ENCODE measurements around the gene TINCR.
"Not testable (repeated sequence)": the region's sequence is repeated elsewhere in the genome, so short reads cannot be mapped to it uniquely, and the experiment has no call there.

TINCR gene

DNA sequence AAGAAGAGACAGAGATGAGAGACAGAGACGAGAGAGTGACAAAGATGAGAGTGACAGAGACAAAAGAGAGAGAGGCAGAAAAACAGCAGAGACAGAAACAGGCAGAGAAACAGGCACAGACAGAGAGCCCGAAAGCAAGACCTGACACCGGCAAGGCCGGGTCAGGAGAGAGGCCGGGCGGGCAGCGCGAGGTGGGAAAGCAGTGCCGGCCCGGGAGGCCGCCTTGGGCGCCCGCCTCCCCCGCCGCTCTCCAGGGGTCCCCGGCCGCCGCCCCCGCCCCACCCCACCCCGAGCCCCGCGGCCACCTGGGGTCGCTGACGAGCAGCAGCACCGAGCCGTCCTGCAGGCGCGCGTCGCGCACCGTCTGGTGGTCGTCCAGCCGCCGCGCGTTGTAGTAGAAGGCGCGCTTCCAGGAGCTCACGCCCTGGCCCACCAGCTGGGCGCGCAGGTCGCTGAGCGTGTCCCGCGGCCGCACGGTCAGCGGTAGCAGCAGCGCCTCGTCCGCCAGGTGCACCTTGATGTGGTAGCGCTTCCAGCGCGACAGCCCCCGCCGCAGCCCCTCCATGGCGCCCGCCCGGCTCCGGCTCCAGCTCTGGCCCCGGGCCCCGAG is at the start of gene TINCR:
TSS of gene TINCR (minus strand) at position 594 of the 610 bp plus-strand sequence.
- no peak for DNase-seq

DNA sequence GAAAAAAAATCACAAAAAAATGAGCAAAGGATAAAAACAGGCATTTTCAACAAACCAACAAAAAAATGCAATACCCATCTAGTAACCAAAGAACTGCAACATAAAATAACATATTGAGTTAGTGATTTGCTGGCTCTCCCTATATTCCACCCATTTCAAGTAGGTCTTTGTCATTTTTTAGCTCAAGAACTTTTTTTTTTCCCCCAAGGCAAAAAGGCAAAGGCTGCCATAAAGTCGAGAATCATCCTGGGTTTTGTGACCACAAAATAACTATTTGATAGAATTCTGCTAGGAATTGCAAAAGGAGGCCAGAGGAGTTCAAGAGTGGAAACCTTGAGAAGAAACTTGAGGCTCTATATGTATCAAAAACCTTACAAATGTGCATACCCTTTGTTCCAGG is 49.3 kb upstream of the TINCR start:
- no peak for DNase-seq

GRCh38 chr19:5615756-5616327 is 48.1 kb upstream of the TINCR start:
- DNase-seq, result no peak

DNA sequence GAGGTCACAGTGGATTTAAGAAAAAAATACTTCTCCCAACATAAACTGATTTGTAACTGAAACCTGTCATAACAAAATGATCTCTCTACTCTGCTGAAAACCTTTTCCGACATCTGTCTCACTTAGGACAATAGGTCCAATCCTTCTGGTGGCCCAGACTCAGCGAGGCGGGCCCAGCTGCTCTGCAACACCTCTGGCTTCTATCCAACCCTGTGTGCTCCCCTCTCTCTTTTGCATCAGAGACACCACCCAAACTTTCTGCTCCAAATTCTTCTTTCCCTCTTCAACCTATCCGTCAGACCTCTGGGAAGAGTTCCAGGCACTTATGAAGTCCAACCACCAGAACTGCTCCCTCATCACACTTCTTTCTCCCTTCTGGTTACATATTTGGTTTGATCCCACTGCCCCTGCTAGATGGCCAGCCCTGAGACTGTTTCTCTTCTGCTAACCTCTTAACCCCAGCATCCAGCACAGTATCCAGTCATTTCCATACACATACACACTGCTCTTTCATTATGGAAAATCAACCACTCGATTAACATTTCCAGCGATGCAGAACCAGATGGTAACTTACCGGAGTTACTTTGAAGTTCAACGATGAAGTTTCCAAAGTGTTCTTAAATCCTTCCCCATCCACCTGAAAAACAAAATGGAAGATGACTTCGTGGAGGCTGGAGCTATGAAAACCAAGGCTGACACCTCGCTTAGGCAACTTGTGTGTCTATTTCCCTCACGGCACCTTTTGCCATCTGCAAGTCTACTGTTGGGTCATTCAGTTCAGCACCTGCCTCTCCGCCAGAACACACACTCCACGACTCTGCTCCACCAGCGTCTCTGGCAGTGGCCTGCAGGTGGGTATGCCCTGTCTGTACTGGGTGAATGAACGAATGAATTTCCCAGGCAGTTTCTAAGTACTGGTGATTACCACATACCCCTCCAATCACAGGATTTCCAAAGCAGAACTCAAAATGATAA is 45.4 kb upstream of the TINCR start:
- no peak for DNase-seq

- no peak for DNase-seq
These were observed 42.2 kb upstream of the TINCR start for GRCh38 chr19:5609881-5610448.

DNA sequence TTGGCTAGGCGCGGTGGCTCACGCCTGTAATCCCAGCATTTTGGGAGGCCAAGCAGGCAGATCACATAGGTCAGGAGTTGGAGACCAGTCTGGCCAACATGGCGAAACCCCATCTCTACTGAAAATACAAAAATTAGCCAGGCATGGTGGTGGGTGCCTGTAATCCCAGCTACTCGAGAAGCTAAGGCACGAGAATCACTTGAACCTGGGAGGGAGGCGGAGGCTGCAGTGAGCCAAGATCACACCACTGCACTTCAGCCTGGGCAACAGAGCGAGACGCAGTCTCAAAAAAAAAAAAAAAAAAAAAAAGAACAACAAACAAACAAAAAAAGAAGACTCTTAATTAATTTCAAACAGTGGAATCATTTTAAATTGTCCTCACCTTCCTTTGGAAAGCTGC is 41.0 kb upstream of the TINCR start:
- DNase-seq, result not testable (repeated sequence)

DNA sequence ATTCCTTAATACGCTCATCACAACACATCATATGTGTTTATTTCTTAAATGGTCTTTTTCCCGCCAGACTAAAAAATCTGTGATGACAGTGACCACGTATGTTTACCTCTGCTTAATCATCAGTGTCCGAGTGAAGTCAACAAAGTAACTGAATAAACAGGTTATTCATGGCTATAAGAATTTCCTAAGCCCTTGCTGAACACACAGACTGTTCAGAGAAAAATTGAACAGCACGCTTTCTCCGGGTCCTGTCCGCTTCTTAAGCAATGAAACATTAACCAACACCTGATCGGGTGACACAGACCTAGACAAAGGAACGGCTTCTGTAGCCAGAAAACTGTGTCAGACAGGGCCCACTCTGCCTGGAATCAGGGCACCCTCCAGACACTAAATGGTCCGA is 40.5 kb upstream of the TINCR start:
- DNase-seq, result no peak

DNA sequence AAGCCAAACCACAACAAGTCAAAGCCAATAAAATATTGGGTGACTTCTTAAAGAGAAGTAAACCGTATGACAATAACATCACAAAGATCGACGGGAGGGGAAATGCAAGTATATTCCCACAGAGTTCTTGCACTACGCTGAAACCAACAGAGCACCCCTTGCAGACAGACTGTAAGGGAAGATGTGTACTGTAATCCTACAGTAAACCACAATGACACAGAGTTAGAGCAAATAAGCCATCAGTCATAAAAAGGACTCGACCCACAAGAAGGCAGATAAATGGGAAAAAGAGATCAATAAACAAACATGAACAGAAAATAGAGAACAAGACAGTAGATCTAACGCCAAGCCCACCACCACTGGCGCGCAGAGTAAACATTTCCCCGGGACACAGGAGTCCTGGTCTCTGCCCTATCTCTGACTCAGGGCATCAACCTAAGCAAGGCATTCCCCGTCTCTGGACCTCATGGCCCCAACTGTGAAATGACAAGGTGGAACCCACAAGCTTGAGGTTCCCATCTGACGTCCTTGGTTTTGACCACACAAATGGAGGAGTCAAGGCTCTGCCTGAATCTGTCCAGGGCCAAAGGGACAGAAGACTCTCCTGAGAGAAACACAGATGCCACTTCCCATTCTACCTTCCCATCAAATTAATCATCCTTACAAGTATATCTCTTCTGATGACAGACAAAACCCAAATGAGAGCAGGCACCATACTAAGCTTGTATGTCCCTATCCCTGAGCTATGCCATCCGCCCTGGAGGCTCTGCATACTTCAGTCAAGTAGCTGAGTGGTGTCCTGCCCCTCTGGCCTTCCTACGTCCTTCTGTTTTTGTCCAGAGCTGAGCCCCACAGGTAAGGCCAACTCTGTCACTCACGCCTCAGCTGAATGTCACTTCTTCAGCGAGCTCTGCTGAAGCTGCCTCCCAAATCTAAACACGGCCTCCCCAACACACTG is 39.8 kb upstream of the TINCR start:
- DNase-seq, result no peak

GRCh38 chr19:5605362-5605761 is 37.6 kb upstream of the TINCR start:
- DNase-seq, result no peak

DNA sequence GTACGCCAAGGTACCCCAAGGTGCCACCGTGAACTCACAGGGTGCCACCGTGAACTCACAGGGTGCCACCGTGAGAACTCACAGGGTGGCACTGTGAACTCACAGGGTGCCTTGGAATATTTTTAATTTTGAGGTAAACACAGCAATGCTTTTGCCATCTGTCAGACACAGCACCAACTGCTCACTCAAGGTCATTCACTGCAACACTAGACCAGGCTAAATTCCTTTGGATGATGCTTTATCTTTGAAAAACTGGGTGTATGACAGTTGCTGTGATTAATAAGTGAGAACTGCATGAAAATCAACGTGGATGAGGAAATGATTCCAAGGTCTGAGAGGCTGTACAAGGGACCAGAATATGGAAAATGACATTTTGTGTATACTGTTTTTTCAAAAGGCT is 35.9 kb upstream of the TINCR start:
- DNase-seq, result no peak

DNA sequence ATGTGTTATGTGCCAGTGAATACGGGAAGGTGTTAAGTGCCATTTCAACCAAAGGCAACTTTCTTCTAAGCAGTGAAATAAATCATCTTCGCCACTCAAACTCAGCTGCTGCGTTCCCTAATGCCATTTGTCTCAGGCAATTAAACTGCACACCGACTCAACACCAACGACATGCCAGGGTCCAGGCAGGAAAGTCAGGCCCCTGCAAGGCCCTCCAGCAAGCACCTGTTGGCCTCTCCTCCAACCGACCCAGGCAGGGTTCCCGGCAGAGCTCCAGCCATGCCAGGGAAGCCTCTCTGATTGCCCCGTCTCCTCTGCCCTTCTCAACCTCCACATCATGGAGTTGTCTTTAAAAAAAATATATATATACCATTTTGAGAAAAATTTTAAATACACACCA is 33.0 kb upstream of the TINCR start:
- DNase-seq, result no peak

DNA sequence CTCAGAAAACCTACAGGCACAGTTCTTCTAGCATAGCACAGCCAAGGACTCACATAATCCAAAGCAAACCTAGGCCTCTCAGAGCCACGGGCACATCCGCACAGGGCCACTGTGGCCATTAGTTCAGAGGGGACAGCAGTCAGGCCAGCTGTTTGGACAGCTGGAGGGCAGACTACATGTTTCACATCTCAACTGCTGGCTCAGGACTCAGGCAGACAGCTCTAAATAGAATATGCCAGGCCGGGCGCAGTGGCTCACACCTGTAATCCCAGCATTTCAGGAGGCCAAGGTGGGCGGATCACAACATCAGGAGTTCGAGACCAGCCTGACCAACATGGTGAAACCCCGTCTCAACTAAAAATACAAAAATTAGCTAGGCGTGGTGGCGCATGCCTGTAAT is 28.0 kb upstream of the TINCR start:
- no peak for DNase-seq

DNA sequence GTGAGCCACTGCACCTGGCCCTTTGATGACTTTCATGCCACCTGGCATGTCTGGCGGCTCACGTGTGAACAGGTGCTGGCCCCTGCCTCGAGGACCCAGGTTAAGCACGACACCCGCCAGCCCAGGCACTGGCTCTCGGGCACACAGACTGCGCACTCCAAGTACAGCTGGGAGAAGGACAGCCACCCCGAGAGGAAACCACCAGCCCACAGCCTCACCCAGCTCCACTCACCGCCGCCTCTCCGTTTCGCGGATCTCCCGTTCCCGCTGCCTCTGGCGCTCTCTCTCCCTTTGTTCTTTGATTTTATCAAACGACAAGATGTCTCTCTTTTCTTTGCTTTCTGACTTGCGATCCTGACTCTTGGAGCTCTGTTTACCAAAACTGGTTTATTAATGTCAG is 27.4 kb upstream of the TINCR start:
- no peak for DNase-seq

- DNase-seq, result no peak
These were observed 26.8 kb upstream of the TINCR start for GRCh38 chr19:5594521-5594950.

DNA sequence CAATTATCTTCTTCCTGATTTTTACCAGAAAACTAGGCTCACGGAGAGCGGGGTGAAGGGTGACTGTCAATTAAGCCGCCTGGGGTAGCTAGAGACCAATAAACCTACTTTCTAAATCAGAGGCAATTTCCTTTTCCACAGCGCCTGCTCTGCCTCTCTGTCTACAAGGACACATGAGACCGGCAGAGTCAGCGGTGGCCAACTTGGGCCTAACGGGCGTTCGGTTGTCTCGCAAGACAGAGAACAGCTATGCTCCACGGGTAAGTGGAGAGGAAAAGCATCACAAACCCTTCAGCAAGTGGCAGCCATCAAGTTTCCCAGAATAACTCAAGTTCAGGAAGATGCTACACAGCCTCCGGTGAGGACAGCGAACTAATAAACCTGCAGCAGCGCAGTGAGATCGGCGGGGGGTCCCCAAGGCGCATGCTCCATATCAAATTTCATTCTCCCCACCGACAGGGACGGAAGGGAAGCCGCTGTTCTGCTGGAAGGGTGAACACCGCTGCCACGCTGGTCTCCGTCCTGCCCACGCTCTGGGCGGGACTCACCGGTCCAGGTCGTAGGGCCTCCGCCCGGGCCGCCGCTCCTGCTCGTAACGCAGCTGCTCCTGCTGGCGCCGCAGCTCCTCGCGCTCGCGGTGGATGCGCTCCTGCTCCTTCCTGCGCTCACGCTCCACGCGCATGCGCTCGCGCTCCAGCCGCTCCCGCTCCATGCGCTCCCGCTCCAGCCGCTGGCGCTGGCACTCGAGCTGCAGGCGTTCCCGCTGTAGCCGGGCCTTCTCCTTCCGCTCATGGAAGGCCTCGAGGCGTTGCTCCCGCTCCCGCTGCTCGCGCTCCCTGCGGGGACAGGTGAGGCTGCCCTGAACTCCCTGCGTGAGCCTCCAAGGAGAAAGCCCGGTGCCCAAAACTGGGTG is 25.8 kb upstream of the TINCR start:
- DNase-seq, result no peak

- no peak for DNase-seq
These were observed 25.0 kb upstream of the TINCR start for GRCh38 chr19:5592531-5593342.

GRCh38 chr19:5591476-5591875 is 23.7 kb upstream of the TINCR start:
- DNase-seq, result no peak

DNA sequence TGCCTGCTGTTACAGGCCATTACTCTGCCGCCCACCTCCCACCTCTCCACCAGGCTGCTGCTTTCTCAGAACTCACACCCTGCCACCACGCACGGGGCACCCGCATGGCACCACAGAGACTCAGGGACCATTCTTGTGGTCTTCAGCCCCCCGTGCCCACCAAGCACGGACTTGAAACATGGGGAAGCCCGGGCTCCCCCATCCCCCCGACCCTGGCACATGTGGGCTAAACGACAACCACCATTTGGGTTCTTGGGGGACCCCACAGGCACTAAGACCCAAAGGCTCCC is 23.1 kb upstream of the TINCR start:
- DNase-seq, result no peak

- DNase-seq, result no peak
These were observed 22.6 kb upstream of the TINCR start for GRCh38 chr19:5590151-5590864.
